ENCODE data around the gene HDAC10.

The HDAC10 gene

DNA sequence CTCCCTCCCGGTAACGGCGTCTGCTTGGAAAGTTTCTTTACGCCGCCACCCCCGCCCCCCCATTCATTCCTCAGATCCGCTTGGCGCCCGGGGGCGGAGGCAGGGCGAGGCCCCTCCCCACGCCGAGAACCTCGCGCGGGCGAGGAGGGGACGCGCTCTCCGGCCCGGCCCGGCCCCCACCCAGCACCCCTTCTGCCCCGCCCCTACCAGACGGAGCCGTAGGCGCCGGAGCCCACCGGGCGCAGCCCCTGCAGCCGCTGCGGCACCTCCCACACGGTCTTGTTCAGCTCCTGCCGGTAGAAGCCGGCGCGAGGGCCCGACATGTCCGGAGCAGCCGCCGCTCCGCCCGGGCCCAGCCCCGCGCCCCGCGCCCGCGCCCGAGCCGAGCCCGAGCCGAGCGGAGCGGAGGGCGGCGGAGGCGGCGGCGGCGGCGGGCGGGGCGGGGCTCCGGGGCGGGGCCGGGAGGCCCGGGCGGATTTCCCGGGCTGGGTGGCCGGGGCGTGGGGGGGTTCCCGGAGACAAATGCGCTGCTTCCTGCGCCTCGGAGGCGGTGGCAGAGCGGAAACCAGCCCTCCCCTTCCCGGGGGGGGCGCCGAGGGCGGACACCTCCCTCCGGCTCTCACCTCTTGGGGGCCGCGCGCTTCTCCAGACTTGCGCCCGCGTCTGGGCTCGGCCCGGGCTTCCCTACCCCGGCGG lies 19.1 kb upstream of the HDAC10 start, which contains the start of gene MAPK11:
Gene MAPK11 (minus strand): TSS at position 411 of the 696 bp plus-strand sequence. CDS start 88 bp downstream, at position 323.
- TF ChIP-seq SIN3A (IDR thresholded peaks at IDR 0.05; ENCODE audit: borderline replicate concordance, insufficient read depth, low read length), result no peak

DNA sequence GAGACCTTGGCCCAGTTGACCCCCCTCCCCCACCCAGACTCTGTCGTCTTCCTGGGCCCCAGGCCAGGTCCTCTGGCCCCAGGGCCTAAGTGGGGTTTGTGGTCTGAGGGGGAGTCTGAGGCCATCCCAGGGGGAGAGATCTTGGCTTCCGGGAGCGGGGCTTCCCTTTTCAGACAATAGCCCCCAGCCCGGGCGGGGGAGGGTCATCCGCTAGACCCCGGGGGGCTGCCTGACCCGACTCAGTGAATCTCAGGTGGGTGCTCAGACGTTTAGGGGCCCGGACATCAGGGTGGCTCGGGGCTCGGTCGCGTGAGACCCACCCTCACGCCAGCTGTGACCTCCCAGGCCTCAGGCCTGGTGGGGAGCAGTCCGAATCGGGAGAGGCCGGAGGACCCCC lies 18.5 kb upstream of the HDAC10 start:
- no peak for TF ChIP-seq SIN3A (IDR thresholded peaks at IDR 0.05; ENCODE audit: borderline replicate concordance, insufficient read depth, low read length)
- TF ChIP-seq TAF1 (IDR thresholded peaks at IDR 0.05; ENCODE audit: borderline replicate concordance, insufficient read depth, low read length), result no peak
- TF ChIP-seq, protein P1, sequence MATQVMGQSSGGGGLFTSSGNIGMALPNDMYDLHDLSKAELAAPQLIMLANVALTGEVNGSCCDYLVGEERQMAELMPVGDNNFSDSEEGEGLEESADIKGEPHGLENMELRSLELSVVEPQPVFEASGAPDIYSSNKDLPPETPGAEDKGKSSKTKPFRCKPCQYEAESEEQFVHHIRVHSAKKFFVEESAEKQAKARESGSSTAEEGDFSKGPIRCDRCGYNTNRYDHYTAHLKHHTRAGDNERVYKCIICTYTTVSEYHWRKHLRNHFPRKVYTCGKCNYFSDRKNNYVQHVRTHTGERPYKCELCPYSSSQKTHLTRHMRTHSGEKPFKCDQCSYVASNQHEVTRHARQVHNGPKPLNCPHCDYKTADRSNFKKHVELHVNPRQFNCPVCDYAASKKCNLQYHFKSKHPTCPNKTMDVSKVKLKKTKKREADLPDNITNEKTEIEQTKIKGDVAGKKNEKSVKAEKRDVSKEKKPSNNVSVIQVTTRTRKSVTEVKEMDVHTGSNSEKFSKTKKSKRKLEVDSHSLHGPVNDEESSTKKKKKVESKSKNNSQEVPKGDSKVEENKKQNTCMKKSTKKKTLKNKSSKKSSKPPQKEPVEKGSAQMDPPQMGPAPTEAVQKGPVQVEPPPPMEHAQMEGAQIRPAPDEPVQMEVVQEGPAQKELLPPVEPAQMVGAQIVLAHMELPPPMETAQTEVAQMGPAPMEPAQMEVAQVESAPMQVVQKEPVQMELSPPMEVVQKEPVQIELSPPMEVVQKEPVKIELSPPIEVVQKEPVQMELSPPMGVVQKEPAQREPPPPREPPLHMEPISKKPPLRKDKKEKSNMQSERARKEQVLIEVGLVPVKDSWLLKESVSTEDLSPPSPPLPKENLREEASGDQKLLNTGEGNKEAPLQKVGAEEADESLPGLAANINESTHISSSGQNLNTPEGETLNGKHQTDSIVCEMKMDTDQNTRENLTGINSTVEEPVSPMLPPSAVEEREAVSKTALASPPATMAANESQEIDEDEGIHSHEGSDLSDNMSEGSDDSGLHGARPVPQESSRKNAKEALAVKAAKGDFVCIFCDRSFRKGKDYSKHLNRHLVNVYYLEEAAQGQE (IDR thresholded peaks at IDR 0.05; ENCODE audit: insufficient read depth in 1 of 2, low read depth in 2 of 2, low read length in 2 of 2), result no peak
- TF ChIP-seq FOXP2 (optimal IDR thresholded peaks at IDR 0.05; ENCODE audit: borderline replicate concordance, extremely low read depth, extremely low read length, insufficient read depth), result no peak
- TF ChIP-seq POLR2AphosphoS5 (IDR thresholded peaks at IDR 0.05; ENCODE audit: low read depth, low read length), result no peak

DNA sequence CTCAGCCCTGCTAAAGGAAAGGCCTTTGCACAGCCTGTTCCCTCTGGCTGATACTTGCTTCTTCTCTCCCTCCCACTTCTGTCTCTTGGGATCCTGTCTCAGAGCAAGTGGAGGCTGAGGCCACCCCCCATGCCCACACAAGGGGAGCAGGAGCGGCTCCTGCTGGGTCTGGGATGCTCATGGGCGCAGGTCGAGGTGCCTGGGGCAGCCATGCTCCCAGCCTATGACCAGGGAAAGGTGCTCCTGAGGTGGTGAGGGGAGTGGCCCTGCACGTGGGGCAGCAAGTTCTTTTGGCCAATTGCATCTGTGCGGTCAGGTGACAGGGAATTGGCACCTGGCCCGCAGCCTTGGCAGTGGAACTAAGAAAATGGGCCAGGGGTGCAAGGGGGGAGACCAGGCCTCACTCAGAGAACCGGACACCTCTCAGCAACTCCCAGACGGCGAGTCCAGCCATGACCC lies 17.6 kb upstream of the HDAC10 start:
- no peak for TF ChIP-seq SIN3A (IDR thresholded peaks at IDR 0.05; ENCODE audit: borderline replicate concordance, insufficient read depth, low read length)
- TF ChIP-seq, protein P1 (IDR thresholded peaks at IDR 0.05; ENCODE audit: insufficient read depth in 1 of 2, low read depth in 2 of 2, low read length in 2 of 2), result no peak

DNA sequence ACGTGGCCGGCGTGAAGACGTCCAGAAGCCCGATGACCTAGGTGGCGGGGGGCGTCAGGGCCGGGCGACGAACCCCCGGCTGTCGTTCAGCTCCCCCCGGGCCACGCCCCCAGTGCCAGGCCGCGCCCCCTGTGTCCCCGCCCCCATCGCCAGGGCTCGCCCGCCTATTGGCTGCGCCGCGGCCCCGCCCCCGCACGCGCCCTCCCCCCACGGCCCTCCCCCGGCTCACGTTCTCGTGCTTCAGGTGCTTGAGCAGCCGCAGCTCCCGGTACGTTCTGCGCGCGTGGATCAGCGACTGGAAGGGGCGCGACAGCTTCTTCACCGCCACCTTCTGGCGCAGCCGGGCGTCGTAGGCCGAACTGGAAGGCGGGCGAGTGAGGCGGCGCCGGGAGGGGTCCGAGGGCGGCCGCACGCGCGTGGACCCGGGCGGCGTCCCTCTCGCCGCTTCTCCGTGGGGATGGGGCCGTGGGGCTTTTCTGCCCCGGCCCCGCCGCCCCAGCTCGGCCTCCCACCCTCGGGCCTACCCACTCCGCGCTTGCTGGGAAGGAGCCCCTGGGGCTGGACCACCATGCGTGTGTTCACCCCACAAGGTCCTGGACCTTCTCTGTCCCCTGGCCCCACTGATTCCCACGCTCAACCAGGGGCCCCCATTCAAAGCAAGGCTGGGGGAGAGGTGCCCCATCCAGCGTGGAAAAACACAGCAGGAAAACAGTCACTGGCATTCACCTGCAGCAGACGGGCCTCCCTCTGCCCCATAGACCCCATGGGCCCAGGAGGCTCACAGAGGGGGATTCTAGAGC lies 16.7 kb upstream of the HDAC10 start:
- TF ChIP-seq FOXP2 (optimal IDR thresholded peaks at IDR 0.05; ENCODE audit: borderline replicate concordance, extremely low read depth, extremely low read length, insufficient read depth) (no peak), SIN3A (IDR thresholded peaks at IDR 0.05; ENCODE audit: borderline replicate concordance, insufficient read depth, low read length) (no peak), TAF1 (IDR thresholded peaks at IDR 0.05; ENCODE audit: borderline replicate concordance, insufficient read depth, low read length) (no peak), POLR2AphosphoS5 (IDR thresholded peaks at IDR 0.05; ENCODE audit: low read depth, low read length) (no peak)
- TF ChIP-seq, protein P1 (IDR thresholded peaks at IDR 0.05; ENCODE audit: insufficient read depth in 1 of 2, low read depth in 2 of 2, low read length in 2 of 2), result no peak

DNA sequence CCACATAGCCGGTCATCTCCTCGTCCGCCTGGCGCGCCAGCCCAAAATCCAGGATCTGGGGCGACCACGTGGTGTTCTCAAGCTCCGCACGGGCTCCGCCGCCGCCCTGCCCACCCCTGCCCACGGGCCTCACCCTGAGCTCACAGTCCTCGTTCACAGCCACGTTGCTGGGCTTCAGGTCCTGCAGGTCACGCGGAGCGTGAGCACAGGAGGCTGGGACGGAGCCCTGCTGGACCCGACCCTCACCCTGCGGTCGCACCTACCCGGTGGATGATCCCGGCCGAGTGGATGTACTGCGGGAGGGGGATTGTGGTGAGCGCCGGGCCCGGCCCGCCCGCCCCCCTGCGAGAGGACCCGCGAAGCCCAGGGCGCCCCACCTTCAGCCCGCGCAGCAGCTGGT lies 15.9 kb upstream of the HDAC10 start:
- TF ChIP-seq, protein P1 (IDR thresholded peaks at IDR 0.05; ENCODE audit: insufficient read depth in 1 of 2, low read depth in 2 of 2, low read length in 2 of 2), result no peak
- no peak for TF ChIP-seq TAF1 (IDR thresholded peaks at IDR 0.05; ENCODE audit: borderline replicate concordance, insufficient read depth, low read length)
